Measurements from ENCODE around the gene RILP. TPM values are rescaled to one million over a fixed set of nuclear protein-coding genes. Genes with fewer than 3 reads are reported as not detected.

Gene RILP
- total RNA-seq, 1 experiment from 2014 or later, result not detected

DNA sequence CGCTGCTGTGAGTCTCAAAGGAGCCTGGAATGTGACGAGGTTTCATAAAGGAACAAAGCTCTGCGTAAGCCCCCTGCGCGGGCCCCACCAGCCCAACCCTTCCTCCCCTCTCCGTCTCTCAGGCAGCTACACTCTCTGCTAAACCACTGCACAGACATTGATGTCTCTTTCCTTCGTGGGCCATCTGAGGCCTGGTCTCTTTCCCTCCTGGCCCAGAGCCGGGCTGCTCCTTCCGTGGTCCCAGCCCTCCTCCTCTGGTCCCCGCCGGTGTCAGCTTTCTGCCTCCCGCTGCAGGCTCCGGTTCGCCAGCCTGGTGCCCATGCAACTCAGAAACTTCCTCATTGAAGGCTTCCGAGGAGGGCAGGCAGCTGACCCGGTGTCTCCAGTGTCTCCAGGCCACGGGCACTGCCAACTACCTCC is 11.5 kb downstream of the RILP start:
- no peak overlapping the region for H2AFZ ChIP-seq (ENCODE audit: low read length)
- no peak overlapping the region for H3K9ac ChIP-seq (ENCODE audit: low read length)
- no peak overlapping the region for H3K27ac ChIP-seq (ENCODE audit: low read length)
- H3K4me2 ChIP-seq (ENCODE audit: low read depth, low read length, poor library complexity, severe bottlenecking), result no peak overlapping the region
- H3K79me2 ChIP-seq (ENCODE audit: low read length), result no peaks in the 10 kb centered on the region
- H3K36me3 ChIP-seq (ENCODE audit: insufficient read depth, low read length), result no peaks in the 10 kb centered on the region
- DNase-seq, result no peak
- H3K4me3 ChIP-seq (ENCODE audit: low read length), result no peak overlapping the region
- H3K9me3 ChIP-seq (ENCODE audit: low read length), result no peaks in the 10 kb centered on the region
- no peaks in the 10 kb centered on the region for H3K9me2 ChIP-seq (replicated peaks; ENCODE audit: insufficient read depth, low read length)
- H3K27me3 ChIP-seq (ENCODE audit: low read length), result no peaks in the 10 kb centered on the region
- H4K20me1 ChIP-seq (ENCODE audit: insufficient read depth, low read depth, low read length), result no peaks in the 10 kb centered on the region
- H3K4me1 ChIP-seq (ENCODE audit: low read length), result no peaks in the 10 kb centered on the region

DNA sequence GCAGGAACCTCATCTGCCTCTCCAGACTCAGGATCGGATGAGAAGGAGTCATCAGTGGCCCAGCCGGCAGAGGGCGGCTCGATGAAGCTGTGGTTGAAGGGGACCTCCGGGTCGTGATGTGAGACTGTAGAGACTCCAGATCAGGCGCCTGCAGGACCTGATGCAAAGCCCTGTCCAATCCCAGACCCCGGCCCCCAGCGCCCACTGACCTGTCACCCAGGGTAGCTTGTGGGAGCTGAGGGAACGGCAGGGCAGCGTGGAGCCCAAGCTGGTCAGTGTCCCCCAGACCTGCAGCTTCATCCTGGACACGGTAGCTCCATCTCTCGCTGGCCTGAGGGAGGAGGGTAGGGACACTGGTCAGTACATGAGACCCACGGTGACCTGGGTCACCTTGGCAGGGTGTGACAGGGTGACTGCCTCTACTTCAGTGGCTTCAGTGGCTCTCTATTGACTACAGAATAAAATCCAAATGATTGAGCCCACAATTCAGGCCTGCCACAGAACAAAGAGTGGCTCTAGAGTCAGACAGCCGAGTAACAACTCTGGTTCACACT is 12.9 kb downstream of the RILP start:
- DNase-seq, result no peak
- no peaks in the 10 kb centered on the region for H4K20me1 ChIP-seq (ENCODE audit: insufficient read depth, low read depth, low read length)
- H3K79me2 ChIP-seq (ENCODE audit: low read length), result no peaks in the 10 kb centered on the region

DNA sequence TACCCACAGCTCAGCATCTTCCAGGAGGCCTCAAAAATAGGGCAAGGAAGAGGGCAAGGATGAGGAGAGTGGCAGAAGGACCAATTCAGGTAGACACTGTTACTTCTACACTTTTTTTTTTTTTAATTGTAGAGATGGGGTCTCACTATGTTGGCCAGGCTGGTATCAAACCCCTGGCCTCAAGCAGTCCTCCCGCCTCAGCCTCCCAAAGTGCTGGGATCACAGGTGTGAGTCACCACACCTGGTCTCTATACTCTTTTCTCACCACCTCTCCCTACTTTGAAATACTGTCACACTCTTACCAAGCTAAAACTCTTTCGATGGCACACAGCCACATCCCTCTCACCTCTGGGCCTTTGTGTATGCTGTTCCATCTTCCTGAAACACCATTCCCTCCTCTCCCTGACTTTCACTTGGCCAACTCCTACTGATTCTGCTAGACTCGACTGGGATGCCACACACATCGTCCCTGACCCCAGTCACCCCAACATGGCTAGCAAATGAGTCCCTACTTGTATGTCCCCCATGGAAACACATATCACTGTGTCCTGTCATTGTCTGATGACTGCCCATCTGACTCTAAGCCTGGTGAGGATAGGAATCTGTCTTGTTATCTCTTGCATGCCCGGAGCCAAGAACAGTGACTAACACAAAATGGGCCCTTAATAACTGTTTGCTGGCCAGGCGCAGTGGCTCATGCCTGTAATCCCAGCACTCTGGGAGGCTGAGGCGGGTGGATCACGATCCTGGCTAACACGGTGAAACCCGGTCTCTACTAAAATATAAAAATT is 13.8 kb downstream of the RILP start:
- no peaks in the 10 kb centered on the region for H4K20me1 ChIP-seq (ENCODE audit: insufficient read depth, low read depth, low read length)
- no peak overlapping the region for H2AFZ ChIP-seq (ENCODE audit: low read length)
- no peaks in the 10 kb centered on the region for H3K4me1 ChIP-seq (ENCODE audit: low read length)
- H3K4me2 ChIP-seq (ENCODE audit: low read depth, low read length, poor library complexity, severe bottlenecking), result no peak overlapping the region
- no peak overlapping the region for H3K9ac ChIP-seq (ENCODE audit: low read length)
- DNase-seq, result no peak
- no peaks in the 10 kb centered on the region for H3K79me2 ChIP-seq (ENCODE audit: low read length)
- no peak overlapping the region for H3K27ac ChIP-seq (ENCODE audit: low read length)
- H3K36me3 ChIP-seq (ENCODE audit: insufficient read depth, low read length), result no peaks in the 10 kb centered on the region
- no peaks in the 10 kb centered on the region for H3K27me3 ChIP-seq (ENCODE audit: low read length)
- no peaks in the 10 kb centered on the region for H3K9me2 ChIP-seq (replicated peaks; ENCODE audit: insufficient read depth, low read length)
- H3K9me3 ChIP-seq (ENCODE audit: low read length), result no peaks in the 10 kb centered on the region
- no peak overlapping the region for H3K4me3 ChIP-seq (ENCODE audit: low read length)

More for the DNA sequence above, 12.9 kb downstream of the RILP start:
- H3K36me3 ChIP-seq (ENCODE audit: insufficient read depth, low read length), result no peaks in the 10 kb centered on the region
- H3K9me3 ChIP-seq (ENCODE audit: low read length), result no peaks in the 10 kb centered on the region
- no peaks in the 10 kb centered on the region for H3K9me2 ChIP-seq (replicated peaks; ENCODE audit: insufficient read depth, low read length)
- no peak overlapping the region for H2AFZ ChIP-seq (ENCODE audit: low read length)
- no peak overlapping the region for H3K27ac ChIP-seq (ENCODE audit: low read length)
- no peaks in the 10 kb centered on the region for H3K27me3 ChIP-seq (ENCODE audit: low read length)
- no peaks in the 10 kb centered on the region for H3K4me1 ChIP-seq (ENCODE audit: low read length)
- no peak overlapping the region for H3K4me2 ChIP-seq (ENCODE audit: low read depth, low read length, poor library complexity, severe bottlenecking)
- no peak overlapping the region for H3K9ac ChIP-seq (ENCODE audit: low read length)
- no peak overlapping the region for H3K4me3 ChIP-seq (ENCODE audit: low read length)

DNA sequence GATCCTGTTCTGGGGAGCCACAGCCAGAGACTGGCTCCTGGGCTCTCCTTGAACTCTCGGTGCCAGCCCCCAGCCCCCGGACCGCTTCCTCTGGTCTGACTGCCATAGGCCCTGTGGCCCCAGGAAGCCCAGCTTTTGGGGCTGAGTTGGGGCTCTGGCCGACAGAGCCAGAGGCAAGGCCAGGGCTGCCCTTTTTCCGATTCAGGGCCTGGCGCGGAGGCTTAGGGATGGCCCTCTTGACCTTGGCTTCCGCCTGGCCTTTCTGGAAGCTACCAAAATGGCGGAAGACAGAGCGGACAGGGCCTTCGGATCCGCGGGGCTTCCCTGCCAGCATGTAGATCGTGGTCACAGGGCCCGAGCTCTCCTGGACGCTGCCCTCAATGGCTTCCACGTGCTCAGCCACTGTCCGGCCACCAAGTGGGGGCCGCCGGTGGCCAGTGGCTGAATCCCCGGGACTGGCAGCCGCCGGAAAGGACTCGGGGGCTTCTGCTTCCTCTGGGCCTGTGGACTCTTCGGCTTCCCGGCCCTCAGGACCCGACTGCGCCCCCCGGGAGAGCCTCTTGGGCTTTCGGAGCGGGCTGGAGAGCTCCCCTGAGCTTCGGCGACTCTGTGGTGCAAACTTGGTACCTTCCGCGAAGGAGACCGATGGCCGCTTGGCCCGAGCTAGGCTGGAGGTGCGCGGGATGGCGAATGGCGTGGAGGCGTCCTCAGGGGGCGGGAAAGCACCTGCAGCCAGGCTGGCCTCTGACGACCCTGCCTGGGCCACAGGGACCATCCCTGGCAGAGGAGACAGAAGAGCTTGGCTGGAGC is 14.6 kb downstream of the RILP start:
- H3K79me2 ChIP-seq (ENCODE audit: low read length), result no peaks in the 10 kb centered on the region
- H3K4me1 ChIP-seq (ENCODE audit: low read length), result no peaks in the 10 kb centered on the region
- no peak overlapping the region for H3K27ac ChIP-seq (ENCODE audit: low read length)
- H3K4me3 ChIP-seq (ENCODE audit: low read length), result no peak overlapping the region
- H3K9ac ChIP-seq (ENCODE audit: low read length), result no peak overlapping the region
- H4K20me1 ChIP-seq (ENCODE audit: insufficient read depth, low read depth, low read length), result no peaks in the 10 kb centered on the region
- H3K27me3 ChIP-seq (ENCODE audit: low read length), result no peaks in the 10 kb centered on the region
- H3K4me2 ChIP-seq (ENCODE audit: low read depth, low read length, poor library complexity, severe bottlenecking), result no peak overlapping the region
- no peaks in the 10 kb centered on the region for H3K36me3 ChIP-seq (ENCODE audit: insufficient read depth, low read length)
- H3K9me3 ChIP-seq (ENCODE audit: low read length), result no peaks in the 10 kb centered on the region
- H3K9me2 ChIP-seq (replicated peaks; ENCODE audit: insufficient read depth, low read length), result no peaks in the 10 kb centered on the region
- DNase-seq, result no peak
- no peak overlapping the region for H2AFZ ChIP-seq (ENCODE audit: low read length)

DNA sequence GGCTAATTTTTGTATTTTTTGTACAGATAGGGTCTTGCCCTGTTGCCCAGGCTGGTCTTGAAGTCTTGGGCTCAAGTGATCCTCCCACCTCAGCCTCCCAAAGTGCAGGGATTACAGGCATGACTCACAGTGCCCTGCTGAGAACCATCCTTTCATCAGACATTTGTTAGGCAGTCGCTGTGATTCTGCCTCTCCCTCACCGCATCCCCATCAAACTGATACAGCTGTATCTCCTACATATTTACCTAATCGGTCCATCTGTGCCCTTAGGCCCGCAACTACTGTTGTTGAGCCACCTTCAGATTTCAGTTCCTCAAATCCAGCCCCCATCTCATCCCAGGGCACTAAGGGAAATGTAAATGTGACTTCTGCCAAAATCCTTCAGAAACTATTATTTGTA is 19.0 kb downstream of the RILP start:
- Histone ChIP-seq H3K9me2 (replicated peaks; ENCODE audit: insufficient read depth, low read length) (no peaks in the 10 kb centered on the region), H2AFZ (ENCODE audit: low read length) (no peak overlapping the region), H4K20me1 (ENCODE audit: insufficient read depth, low read depth, low read length) (no peaks in the 10 kb centered on the region), H3K79me2 (ENCODE audit: low read length) (no peaks in the 10 kb centered on the region), H3K27ac (ENCODE audit: low read length) (no peak overlapping the region), H3K9ac (ENCODE audit: low read length) (no peak overlapping the region), H3K4me1 (ENCODE audit: low read length) (peaks cover 35% of the 10 kb centered on the region), H3K4me3 (ENCODE audit: low read length) (no peak overlapping the region), H3K9me3 (ENCODE audit: low read length) (no peaks in the 10 kb centered on the region), H3K4me2 (ENCODE audit: low read depth, low read length, poor library complexity, severe bottlenecking) (no peak overlapping the region), H3K36me3 (ENCODE audit: insufficient read depth, low read length) (no peaks in the 10 kb centered on the region), H3K27me3 (ENCODE audit: low read length) (no peaks in the 10 kb centered on the region)
- DNase-seq, result no peak

GRCh38 chr17:1629504-1630310 is 20.0 kb downstream of the RILP start:
- peak overlapping the region; percentile 83 for H3K9ac ChIP-seq (ENCODE audit: low read length)
- no peaks in the 10 kb centered on the region for H3K9me3 ChIP-seq (ENCODE audit: low read length)
- H3K79me2 ChIP-seq (ENCODE audit: low read length), result no peaks in the 10 kb centered on the region
- peak overlapping the region; percentile 76 for H3K4me2 ChIP-seq (ENCODE audit: low read depth, low read length, poor library complexity, severe bottlenecking)
- no peaks in the 10 kb centered on the region for H3K36me3 ChIP-seq (ENCODE audit: insufficient read depth, low read length)
- H3K9me2 ChIP-seq (replicated peaks; ENCODE audit: insufficient read depth, low read length), result no peaks in the 10 kb centered on the region
- H3K27me3 ChIP-seq (ENCODE audit: low read length), result no peaks in the 10 kb centered on the region
- H4K20me1 ChIP-seq (ENCODE audit: insufficient read depth, low read depth, low read length), result no peaks in the 10 kb centered on the region
- DNase-seq, result peak; percentile 95
- peak overlapping the region; percentile 76 for H3K27ac ChIP-seq (ENCODE audit: low read length)
- peak overlapping the region; percentile 44; the same call in 1 of the 2 replicates for H2AFZ ChIP-seq (ENCODE audit: low read length)
- H3K4me1 ChIP-seq (ENCODE audit: low read length), result peaks cover 44% of the 10 kb centered on the region
- peak overlapping the region; percentile 96 for H3K4me3 ChIP-seq (ENCODE audit: low read length)

DNA sequence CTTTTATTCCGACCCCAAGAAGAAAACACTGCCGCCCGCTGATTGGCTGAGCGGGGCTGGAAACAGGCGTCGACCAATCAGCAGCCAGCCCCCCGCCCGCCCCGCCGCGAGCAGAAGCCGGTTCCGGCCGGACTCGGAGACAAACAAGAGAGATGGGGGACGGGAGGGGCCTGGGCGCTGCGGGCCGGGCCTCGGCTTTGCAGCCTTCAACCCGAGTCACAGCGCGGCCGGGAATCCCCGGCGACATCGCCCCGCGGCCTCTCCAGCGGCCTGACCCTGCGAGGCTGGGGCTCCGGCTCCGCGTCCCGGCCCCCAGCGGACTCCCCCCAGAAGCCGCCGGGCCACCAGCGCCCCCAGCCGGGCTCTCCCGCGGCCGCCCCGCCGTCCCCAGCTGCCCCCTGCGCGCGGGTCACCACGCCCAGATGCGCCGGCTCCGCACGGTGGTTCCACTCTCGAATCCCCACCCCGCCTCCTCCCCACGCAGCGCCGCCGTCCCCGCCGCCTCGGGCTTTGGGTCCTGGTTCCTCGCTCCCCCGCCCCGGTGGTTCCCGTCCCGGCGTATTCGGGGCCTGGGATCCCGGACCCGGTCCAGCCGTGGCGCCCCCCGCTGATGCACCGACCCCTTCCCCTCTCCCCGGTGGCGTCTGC is 20.7 kb downstream of the RILP start:
- H4K20me1 ChIP-seq (ENCODE audit: insufficient read depth, low read depth, low read length), result no peaks in the 10 kb centered on the region
- no peaks in the 10 kb centered on the region for H3K27me3 ChIP-seq (ENCODE audit: low read length)
- H3K9me2 ChIP-seq (replicated peaks; ENCODE audit: insufficient read depth, low read length), result no peaks in the 10 kb centered on the region
- H3K27ac ChIP-seq (ENCODE audit: low read length), result peak overlapping the region; percentile 76
- H3K4me2 ChIP-seq (ENCODE audit: low read depth, low read length, poor library complexity, severe bottlenecking), result peak overlapping the region; percentile 76
- H3K4me1 ChIP-seq (ENCODE audit: low read length), result peaks cover 45% of the 10 kb centered on the region
- H3K79me2 ChIP-seq (ENCODE audit: low read length), result no peaks in the 10 kb centered on the region
- H3K9ac ChIP-seq (ENCODE audit: low read length), result peak overlapping the region; percentile 83
- peak overlapping the region; percentile 44; the same call in 1 of the 2 replicates for H2AFZ ChIP-seq (ENCODE audit: low read length)
- no peaks in the 10 kb centered on the region for H3K9me3 ChIP-seq (ENCODE audit: low read length)
- peak; percentile 98 for DNase-seq
- peak overlapping the region; percentile 96 for H3K4me3 ChIP-seq (ENCODE audit: low read length)
- H3K36me3 ChIP-seq (ENCODE audit: insufficient read depth, low read length), result no peaks in the 10 kb centered on the region

All from Karpas-422 (cell line).